GM18868 (cell line): ENCODE results near the gene COL26A1.

Experiments used
- ATAC-seq: cut with Tn5 transposase; IDR thresholded peaks from one replicate; pipeline ENCODE4 v1.9.1; 2021; ENCODE audit warnings: mild to moderate bottlenecking, moderate library complexity; ENCODE audit not compliant: unreplicated experiment

The COL26A1 gene

GRCh38 chr7:101370836-101371235 is 8.2 kb downstream of the COL26A1 start:
- no peak for ATAC-seq

- ATAC-seq, result no peak
These were observed 11.3 kb downstream of the COL26A1 start for GRCh38 chr7:101373812-101374614.

GRCh38 chr7:101374990-101375389 is 12.3 kb downstream of the COL26A1 start:
- ATAC-seq, result no peak

GRCh38 chr7:101376601-101377000 is 13.9 kb downstream of the COL26A1 start:
- no peak for ATAC-seq

- ATAC-seq, result no peak
These were observed 14.6 kb downstream of the COL26A1 start for GRCh38 chr7:101377189-101377736.

GRCh38 chr7:101378751-101379174 is 16.1 kb downstream of the COL26A1 start:
- ATAC-seq, result no peak

- ATAC-seq, result no peak
These were observed 16.6 kb downstream of the COL26A1 start for GRCh38 chr7:101379302-101379701.

GRCh38 chr7:101381549-101382111 is 19.0 kb downstream of the COL26A1 start:
- no peak for ATAC-seq

- ATAC-seq, result no peak
These were observed 20.3 kb downstream of the COL26A1 start for GRCh38 chr7:101382937-101383336.

GRCh38 chr7:101386177-101386557 is 23.5 kb downstream of the COL26A1 start:
- ATAC-seq, result no peak

- no peak for ATAC-seq
These were observed 24.0 kb downstream of the COL26A1 start for GRCh38 chr7:101386558-101387231.

- ATAC-seq, result peak; percentile 46
These were observed 28.2 kb downstream of the COL26A1 start for GRCh38 chr7:101390901-101391301.

- ATAC-seq, result no peak
These were observed 29.3 kb downstream of the COL26A1 start for GRCh38 chr7:101391991-101392390.

- ATAC-seq, result no peak
These were observed 31.2 kb downstream of the COL26A1 start for GRCh38 chr7:101393865-101394264.

GRCh38 chr7:101395376-101395775 is 32.7 kb downstream of the COL26A1 start:
- ATAC-seq, result no peak

GRCh38 chr7:101397243-101397642 is 34.6 kb downstream of the COL26A1 start:
- no peak for ATAC-seq

- no peak for ATAC-seq
These were observed 35.2 kb downstream of the COL26A1 start for GRCh38 chr7:101397770-101398324.

- ATAC-seq, result no peak
These were observed 36.0 kb downstream of the COL26A1 start for GRCh38 chr7:101398396-101399289.

GRCh38 chr7:101399759-101400158 is 37.1 kb downstream of the COL26A1 start:
- ATAC-seq, result no peak

GRCh38 chr7:101400751-101401150 is 38.1 kb downstream of the COL26A1 start:
- ATAC-seq, result no peak
